ENCODE results near the gene BANP.

Gene BANP

GRCh38 chr16:88055356-88055755 is 104.1 kb downstream of the BANP start:
- no peak for DNase-seq

- DNase-seq: no peak
Measured at GRCh38 chr16:88056212-88056611, 105.0 kb downstream of the BANP start.

- no peak for DNase-seq
Measured at GRCh38 chr16:88057656-88058055, 106.4 kb downstream of the BANP start.

GRCh38 chr16:88058136-88058535 is 106.9 kb downstream of the BANP start:
- no peak for DNase-seq

GRCh38 chr16:88058817-88059216 is 107.6 kb downstream of the BANP start:
- no peak for DNase-seq

GRCh38 chr16:88059701-88060386 is 108.6 kb downstream of the BANP start:
- no peak for DNase-seq

GRCh38 chr16:88060524-88061219 is 109.4 kb downstream of the BANP start:
- no peak for DNase-seq

GRCh38 chr16:88061346-88062110 is 110.3 kb downstream of the BANP start:
- DNase-seq: no peak

GRCh38 chr16:88062341-88063210 is 111.3 kb downstream of the BANP start:
- DNase-seq: no peak

GRCh38 chr16:88063211-88063773 is 112.1 kb downstream of the BANP start:
- DNase-seq: no peak

- no peak for DNase-seq
Measured at GRCh38 chr16:88064011-88064888, 113.0 kb downstream of the BANP start.

- no peak for DNase-seq
Measured at GRCh38 chr16:88064889-88065746, 113.9 kb downstream of the BANP start.

GRCh38 chr16:88065747-88066142 is 114.5 kb downstream of the BANP start:
- DNase-seq: no peak

- no peak for DNase-seq
Measured at GRCh38 chr16:88066234-88066633, 115.0 kb downstream of the BANP start.

- DNase-seq: no peak
Measured at GRCh38 chr16:88066680-88067529, 115.7 kb downstream of the BANP start.

- no peak for DNase-seq
Measured at GRCh38 chr16:88067530-88068411, 116.5 kb downstream of the BANP start.

- DNase-seq: no peak
Measured at GRCh38 chr16:88068476-88069396, 117.5 kb downstream of the BANP start.

Measured in activated CD4-positive, alpha-beta T cell treated with anti-CD3 and anti-CD28 coated beads for 1 hour (primary cell).